ENCODE results near the gene KLHL11.

Gene KLHL11

DNA sequence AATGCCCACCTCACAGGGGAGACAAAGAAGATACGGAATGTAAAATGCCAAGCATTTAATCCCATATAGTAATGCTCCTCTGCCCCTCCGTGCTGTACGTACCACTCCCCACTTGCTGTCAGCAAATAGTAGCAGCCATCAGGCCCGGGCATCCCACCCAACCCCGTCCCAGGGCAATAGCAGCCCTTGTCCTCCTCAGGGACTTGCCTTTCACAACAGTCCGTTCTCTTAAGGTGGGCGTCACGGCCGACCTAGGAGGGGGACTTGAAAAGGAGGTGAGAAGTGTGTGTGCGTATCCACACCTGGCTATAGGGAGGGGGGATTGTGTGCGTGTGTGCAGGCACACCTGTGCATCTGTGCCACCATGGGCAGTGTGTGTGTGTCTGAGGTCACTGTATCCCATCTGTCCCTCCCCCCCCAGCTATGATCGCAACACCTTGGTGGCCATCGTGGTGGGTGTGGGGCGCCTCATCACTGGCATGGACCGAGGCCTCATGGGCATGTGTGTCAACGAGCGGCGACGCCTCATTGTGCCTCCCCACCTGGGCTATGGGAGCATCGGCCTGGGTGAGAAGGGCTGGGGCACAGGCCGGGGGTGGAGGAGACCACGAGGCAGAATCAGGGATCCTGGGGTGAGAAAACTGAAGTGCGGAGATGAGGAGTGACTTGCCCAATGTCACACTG, 48.4 kb downstream of the KLHL11 start:
- DNase-seq (ENCODE audit: low read depth) = no peak
- TF ChIP-seq, protein P1, sequence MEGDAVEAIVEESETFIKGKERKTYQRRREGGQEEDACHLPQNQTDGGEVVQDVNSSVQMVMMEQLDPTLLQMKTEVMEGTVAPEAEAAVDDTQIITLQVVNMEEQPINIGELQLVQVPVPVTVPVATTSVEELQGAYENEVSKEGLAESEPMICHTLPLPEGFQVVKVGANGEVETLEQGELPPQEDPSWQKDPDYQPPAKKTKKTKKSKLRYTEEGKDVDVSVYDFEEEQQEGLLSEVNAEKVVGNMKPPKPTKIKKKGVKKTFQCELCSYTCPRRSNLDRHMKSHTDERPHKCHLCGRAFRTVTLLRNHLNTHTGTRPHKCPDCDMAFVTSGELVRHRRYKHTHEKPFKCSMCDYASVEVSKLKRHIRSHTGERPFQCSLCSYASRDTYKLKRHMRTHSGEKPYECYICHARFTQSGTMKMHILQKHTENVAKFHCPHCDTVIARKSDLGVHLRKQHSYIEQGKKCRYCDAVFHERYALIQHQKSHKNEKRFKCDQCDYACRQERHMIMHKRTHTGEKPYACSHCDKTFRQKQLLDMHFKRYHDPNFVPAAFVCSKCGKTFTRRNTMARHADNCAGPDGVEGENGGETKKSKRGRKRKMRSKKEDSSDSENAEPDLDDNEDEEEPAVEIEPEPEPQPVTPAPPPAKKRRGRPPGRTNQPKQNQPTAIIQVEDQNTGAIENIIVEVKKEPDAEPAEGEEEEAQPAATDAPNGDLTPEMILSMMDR (conservative IDR thresholded peaks at IDR 0.05; ENCODE audit: control insufficient read depth, insufficient read depth, low read depth, low read length) = no peak
- H3K4me3 ChIP-seq (ENCODE audit: control insufficient read depth, low read depth, low read length) = no peak overlapping the region

DNA sequence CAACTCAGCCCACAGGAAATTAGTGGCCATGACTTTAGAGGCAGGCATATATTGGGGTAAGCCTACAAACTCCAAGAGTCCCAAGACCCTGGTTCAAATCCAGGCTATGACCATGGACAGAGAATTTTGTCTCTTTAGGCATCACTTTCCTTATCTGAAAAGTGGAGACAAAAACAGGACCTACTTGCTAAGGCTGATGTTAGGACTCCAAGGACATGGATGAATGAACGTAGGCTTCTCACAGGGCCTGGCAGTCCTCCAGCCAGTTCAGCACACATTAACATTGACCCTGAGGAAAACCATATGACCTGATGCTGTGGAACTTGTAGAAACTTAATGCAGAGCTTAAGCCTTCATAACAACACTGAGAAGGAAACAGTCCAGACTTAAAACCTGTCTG, 51.0 kb downstream of the KLHL11 start:
- TF ChIP-seq, protein P1 (conservative IDR thresholded peaks at IDR 0.05; ENCODE audit: control insufficient read depth, insufficient read depth, low read depth, low read length) = no peak
- peak overlapping the region; percentile 76 for H3K4me3 ChIP-seq (ENCODE audit: control insufficient read depth, low read depth, low read length)
- peak; percentile 55 for DNase-seq (ENCODE audit: low read depth)

DNA sequence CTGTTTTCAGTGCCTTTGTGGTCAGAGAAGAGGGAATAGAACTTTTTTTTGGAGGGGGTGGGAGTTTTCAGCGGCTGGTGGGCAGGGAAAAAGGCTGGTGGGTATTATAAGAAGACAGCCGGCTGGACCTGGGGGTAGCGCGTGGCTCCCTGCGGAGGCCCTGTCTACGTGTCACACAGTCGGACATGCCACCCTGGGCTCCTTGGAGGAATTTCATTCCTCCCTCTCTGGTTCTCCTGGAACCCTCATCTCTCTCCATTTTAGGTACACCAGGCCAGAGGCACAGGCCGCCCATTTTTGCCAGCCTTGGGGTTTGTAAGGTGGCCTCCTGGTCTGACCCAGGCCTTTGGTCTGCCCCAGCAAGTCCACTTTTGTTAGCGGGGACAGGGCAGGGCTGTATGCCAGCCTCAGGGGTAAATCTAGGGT, 51.5 kb downstream of the KLHL11 start:
- TF ChIP-seq, protein P1 (conservative IDR thresholded peaks at IDR 0.05; ENCODE audit: control insufficient read depth, insufficient read depth, low read depth, low read length) = no peak
- H3K4me3 ChIP-seq (ENCODE audit: control insufficient read depth, low read depth, low read length) = peak overlapping the region; percentile 76
- no peak for DNase-seq (ENCODE audit: low read depth)

DNA sequence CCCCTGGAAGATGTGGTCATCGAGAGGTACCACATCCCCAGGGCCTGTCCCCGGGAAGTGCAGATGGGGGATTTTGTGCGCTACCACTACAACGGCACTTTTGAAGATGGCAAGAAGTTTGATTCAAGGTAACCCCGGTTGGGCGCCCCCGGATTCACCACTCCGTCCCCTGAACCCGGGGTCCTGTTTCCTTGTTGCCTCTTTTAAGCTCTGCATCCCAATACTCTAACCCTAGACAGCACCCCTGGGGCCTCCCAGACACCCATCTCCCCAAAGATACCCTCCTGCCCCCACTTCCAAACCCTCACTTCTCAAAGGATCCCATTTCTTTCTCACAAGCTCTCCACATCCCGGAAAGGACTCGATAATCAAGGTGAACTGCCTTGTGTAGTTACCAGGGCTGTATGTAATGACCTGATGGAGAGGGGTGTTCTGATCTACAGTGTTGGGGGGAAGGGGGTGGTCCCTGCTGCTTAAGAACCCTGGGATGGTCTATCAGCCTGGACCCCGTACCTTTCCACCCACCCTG, 52.0 kb downstream of the KLHL11 start:
- DNase-seq (ENCODE audit: low read depth) = no peak
- H3K4me3 ChIP-seq (ENCODE audit: control insufficient read depth, low read depth, low read length) = peak overlapping the region; percentile 76
- TF ChIP-seq, protein P1 (conservative IDR thresholded peaks at IDR 0.05; ENCODE audit: control insufficient read depth, insufficient read depth, low read depth, low read length) = no peak

DNA sequence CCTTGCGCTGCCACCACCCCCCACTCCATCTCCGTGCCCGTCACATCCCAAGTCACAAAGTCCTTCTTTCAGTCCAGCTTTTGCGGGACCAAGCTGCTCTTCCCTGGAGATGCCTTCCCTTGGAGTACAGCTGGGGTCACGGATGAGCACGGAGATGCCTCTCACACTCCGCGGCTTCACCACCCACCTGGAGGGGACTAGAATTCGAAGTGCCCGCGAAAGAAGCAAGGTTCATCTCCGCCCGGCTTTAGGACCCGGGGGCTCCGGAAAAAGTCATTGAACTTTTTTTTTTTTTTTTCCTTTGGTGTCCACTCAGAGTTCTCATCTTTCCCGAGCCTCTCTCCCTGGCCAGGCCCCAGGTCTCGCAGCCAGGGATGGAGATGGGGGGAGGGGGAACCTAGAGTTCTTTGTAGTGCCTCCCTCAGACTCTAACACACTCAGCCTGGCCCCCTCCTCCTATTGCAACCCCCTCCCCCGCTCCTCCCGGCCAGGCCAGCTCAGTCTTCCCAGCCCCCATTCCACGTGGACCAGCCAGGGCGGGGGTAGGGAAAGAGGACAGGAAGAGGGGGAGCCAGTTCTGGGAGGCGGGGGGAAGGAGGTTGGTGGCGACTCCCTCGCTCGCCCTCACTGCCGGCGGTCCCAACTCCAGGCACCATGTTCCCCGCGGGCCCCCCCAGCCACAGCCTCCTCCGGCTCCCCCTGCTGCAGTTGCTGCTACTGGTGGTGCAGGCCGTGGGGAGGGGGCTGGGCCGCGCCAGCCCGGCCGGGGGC, 52.7 kb downstream of the KLHL11 start, which contains the start of gene FKBP10:
Gene FKBP10 (plus strand): TSS at position 624 of the 771 bp plus-strand sequence. CDS start 31 bp downstream, at position 655.
- TF ChIP-seq, protein P1 (conservative IDR thresholded peaks at IDR 0.05; ENCODE audit: control insufficient read depth, insufficient read depth, low read depth, low read length) = no peak
- H3K4me3 ChIP-seq (ENCODE audit: control insufficient read depth, low read depth, low read length) = peak within 1 kb of the TSS; percentile 76
- DNase-seq (ENCODE audit: low read depth) = peak; percentile 81

DNA sequence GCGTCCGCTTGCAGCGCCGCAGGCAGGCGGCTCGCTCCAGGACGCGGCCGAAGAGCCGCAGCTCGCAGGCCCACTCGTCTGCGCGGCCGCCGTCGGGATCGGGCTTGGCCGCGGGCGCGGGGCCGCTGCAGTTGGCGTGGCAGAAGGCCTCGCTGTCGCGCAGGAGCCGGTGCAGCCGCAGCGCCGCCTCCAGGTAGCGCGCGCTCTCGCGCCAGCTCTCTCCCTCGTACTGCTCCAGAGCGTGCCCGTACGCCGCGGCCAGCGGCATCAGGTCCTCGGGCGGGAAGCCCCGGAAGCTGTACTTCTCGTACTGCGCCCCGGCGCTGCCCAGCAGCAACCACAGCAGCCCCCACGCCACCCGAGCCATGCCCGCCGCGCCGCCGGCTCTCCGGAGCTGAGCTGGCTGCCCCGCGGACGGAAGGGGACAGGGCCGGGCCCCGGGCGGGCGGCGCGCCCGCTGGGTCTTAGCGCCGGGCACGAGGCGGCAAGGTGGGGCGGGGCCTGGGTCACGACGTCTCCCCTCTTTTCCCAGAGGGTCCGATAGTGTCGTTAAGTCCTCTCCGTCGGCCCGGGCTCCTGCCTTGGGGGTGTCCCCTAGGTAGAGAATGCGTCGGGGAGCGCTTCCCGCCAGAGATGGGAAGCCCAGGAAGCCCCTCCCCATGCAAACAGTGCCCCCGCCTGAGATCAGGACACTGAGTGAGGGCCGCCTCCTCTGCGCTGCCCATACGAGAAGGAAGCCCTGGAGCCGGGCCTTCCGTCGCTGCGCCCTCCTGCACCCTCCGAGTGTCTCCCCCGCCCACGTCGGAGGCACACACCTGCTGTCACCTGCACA, 53.5 kb downstream of the KLHL11 start, which contains the start of gene P3H4:
Gene P3H4 (minus strand): TSS at position 401 of the 832 bp plus-strand sequence. CDS start 34 bp downstream, at position 367.
- TF ChIP-seq, protein P1 (conservative IDR thresholded peaks at IDR 0.05; ENCODE audit: control insufficient read depth, insufficient read depth, low read depth, low read length) = peak; percentile 40
- H3K4me3 ChIP-seq (ENCODE audit: control insufficient read depth, low read depth, low read length) = peak within 1 kb of the TSS; percentile 76
- peak; percentile 71 for DNase-seq (ENCODE audit: low read depth)
